AG04449 (cell line): ENCODE results near the gene ZNF629.
"Not testable (repeated sequence)": the region's sequence is repeated elsewhere in the genome, so short reads cannot be mapped to it uniquely, and the experiment has no call there.

Experiments used
- CTCF ChIA-PET: fragments of 350-600 bp; formaldehyde crosslinking; extraction: SDS; loops from one replicate; lab custom pipeline; 2021; ENCODE audit warnings: antibody characterized with exemption; lab: Yijun Ruan, JAX
- POLR2A ChIA-PET: fragments of 400-600, 350-600 bp; formaldehyde crosslinking; extraction: SDS; loops from one replicate; lab custom pipeline; 2020; ENCODE audit warnings: antibody characterized with exemption, inconsistent platforms; lab: Yijun Ruan, JAX
- DNase-seq: peaks from one replicate; pipeline ENCODE4 v3.0.0-alpha.2; 2010; ENCODE audit warnings: low read depth, low spot score
- H3K4me3 ChIP-seq: 2 replicates; pipeline ENCODE4 v1.5.1; 2011; ENCODE audit warnings: low read depth, mild to moderate bottlenecking, control low read depth, low read length
- CTCF ChIP-seq: IDR thresholded peaks from one replicate; pipeline ENCODE4 v1.5.1; 2011; ENCODE audit warnings: mild to moderate bottlenecking, moderate library complexity, low read length, control low read depth, inconsistent platforms; ENCODE audit not compliant: insufficient read depth; ENCODE audit errors: missing control alignments

ZNF629 gene

GRCh38 chr16:30820952-30821421 lies 34.0 kb upstream of the ZNF629 start:
- ChIA-PET POLR2A (no interaction called here), CTCF (interaction anchor here (4.5 kb wide), 1 partner anchor 24 kb away, joined by 20 read pairs; no protein-coding TSS in a partner anchor)
- no peak for TF ChIP-seq CTCF
- no peak overlapping the region for H3K4me3 ChIP-seq
- no peak for DNase-seq

- POLR2A ChIA-PET: interaction anchor here (0.6 kb wide), 1 partner anchor 12 kb away, joined by 3 read pairs; no protein-coding TSS in a partner anchor
- no peak for DNase-seq
- H3K4me3 ChIP-seq: no peak overlapping the region
- TF ChIP-seq CTCF: no peak
- CTCF ChIA-PET: interaction anchor here (0.7 to 3.8 kb wide), 4 partner anchors 11 to 85 kb away, joined by 3 to 22 read pairs (median 4); no protein-coding TSS in a partner anchor
These were observed 29.8 kb upstream of the ZNF629 start for GRCh38 chr16:30816769-30817168.

GRCh38 chr16:30813821-30814189 lies 26.8 kb upstream of the ZNF629 start:
- CTCF ChIA-PET: interaction anchor here (0.6 to 3.0 kb wide), 40 partner anchors 8 to 384 kb away, joined by 3 to 44 read pairs (median 4); partner anchors contain the start of genes CTF1, DCTPP1 and ZNF629
- POLR2A ChIA-PET: interaction anchor here (1.0 to 1.5 kb wide), 3 partner anchors 8 to 89 kb away, joined by 3 to 15 read pairs (median 3); no protein-coding TSS in a partner anchor
- TF ChIP-seq CTCF: no peak
- no peak for DNase-seq
- peak overlapping the region; percentile 43 for H3K4me3 ChIP-seq

GRCh38 chr16:30809675-30810074 lies 22.7 kb upstream of the ZNF629 start:
- DNase-seq, POLR2A ChIA-PET, H3K4me3 ChIP-seq: not testable (repeated sequence)
- CTCF ChIA-PET: interaction anchor here (1.5 kb wide), 1 partner anchor 14 kb away, joined by 4 read pairs; no protein-coding TSS in a partner anchor

- H3K4me3 ChIP-seq, POLR2A ChIA-PET, DNase-seq: not testable (repeated sequence)
- CTCF ChIA-PET: interaction anchor here (1.5 kb wide), 1 partner anchor 13 kb away, joined by 4 read pairs; no protein-coding TSS in a partner anchor
These were observed 22.0 kb upstream of the ZNF629 start for GRCh38 chr16:30808890-30809426.

GRCh38 chr16:30808146-30808545 lies 21.1 kb upstream of the ZNF629 start:
- CTCF ChIA-PET: no interaction called here

More at GRCh38 chr16:30808146-30808545, 21.1 kb upstream of the ZNF629 start:
- DNase-seq: no peak
- POLR2A ChIA-PET: no interaction called here
- H3K4me3 ChIP-seq: no peak overlapping the region
- no peak for TF ChIP-seq CTCF
